ENCODE data around the gene TSKS.

- TF ChIP-seq CTCF (IDR thresholded peaks at IDR 0.05; ENCODE audit: low read depth, low read length), result no peak
- no peak for TF ChIP-seq EZH2phosphoT487 (IDR thresholded peaks at IDR 0.05; ENCODE audit: low read depth)
Observed at GRCh38 chr19:49713236-49713845, 49.8 kb downstream of the TSKS start.

Data from OCI-LY3 (cell line).